GM03348 (cell line): ENCODE results near the gene PMVK.
"Not testable (repeated sequence)": the region's sequence is repeated elsewhere in the genome, so short reads cannot be mapped to it uniquely, and the experiment has no call there.

Source experiments
- DNase-seq: peaks from one replicate; pipeline ENCODE4 v3.0.0; 2012; ENCODE audit warnings: low spot score

The PMVK gene

GRCh38 chr1:154936555-154937084 is at the start of gene PMVK:
Gene PMVK, minus strand, starts transcription at chr1:154936719. Its CDS starts 34 bp downstream, at chr1:154936685.
- DNase-seq, result peak; percentile 99

GRCh38 chr1:154983776-154984466 is 47.4 kb upstream of the PMVK start:
- DNase-seq, result no peak

GRCh38 chr1:154982897-154983648 is 46.6 kb upstream of the PMVK start, which contains the start of gene FLAD1:
Gene FLAD1, plus strand, starts transcription at chr1:154983344. Its CDS starts 351 bp downstream, at chr1:154983695.
- peak; percentile 97 for DNase-seq

- DNase-seq, result no peak
These were observed 45.8 kb upstream of the PMVK start for GRCh38 chr1:154982341-154982740.

- DNase-seq, result no peak
These were observed 41.8 kb upstream of the PMVK start for GRCh38 chr1:154978360-154978759.

- DNase-seq, result not testable (repeated sequence)
These were observed 41.2 kb upstream of the PMVK start for GRCh38 chr1:154977762-154978161.

GRCh38 chr1:154975409-154976059 is 39.0 kb upstream of the PMVK start:
- DNase-seq, result no peak

- DNase-seq, result peak; percentile 91
These were observed 38.4 kb upstream of the PMVK start for GRCh38 chr1:154974808-154975408.

GRCh38 chr1:154974102-154974807 is 37.7 kb upstream of the PMVK start, which contains the start of gene CKS1B:
Gene CKS1B, plus strand, starts transcription at chr1:154974681. Its CDS starts 65 bp downstream, at chr1:154974746.
- peak; percentile 95 for DNase-seq

GRCh38 chr1:154973344-154974101 is 37.0 kb upstream of the PMVK start:
- peak; percentile 86 for DNase-seq

GRCh38 chr1:154972517-154973343 is 36.2 kb upstream of the PMVK start:
- peak; percentile 86 for DNase-seq

GRCh38 chr1:154972213-154972516 is 35.6 kb upstream of the PMVK start:
- DNase-seq, result no peak

- DNase-seq, result no peak
These were observed 35.0 kb upstream of the PMVK start for GRCh38 chr1:154971341-154971998.

GRCh38 chr1:154970631-154971340 is 34.3 kb upstream of the PMVK start, which contains the start of gene SHC1:
Gene SHC1, minus strand, starts transcription at chr1:154970747. Its CDS starts 221 bp downstream, at chr1:154970526.
- peak; percentile 96 for DNase-seq

GRCh38 chr1:154969860-154970452 is 33.4 kb upstream of the PMVK start:
- DNase-seq, result no peak

- no peak for DNase-seq
These were observed 32.7 kb upstream of the PMVK start for GRCh38 chr1:154969246-154969645.

- no peak for DNase-seq
These were observed 32.2 kb upstream of the PMVK start for GRCh38 chr1:154968731-154969130.

- DNase-seq, result no peak
These were observed 30.9 kb upstream of the PMVK start for GRCh38 chr1:154967331-154967950.
